Keratinocyte (primary cell): Measurements from ENCODE around the gene NPFFR2. TPM values are rescaled to one million over a fixed set of nuclear protein-coding genes. Genes with fewer than 3 reads are reported as not detected.

Experiments
- DNase-seq: peaks from one replicate; pipeline ENCODE4 v3.0.0-alpha.2; 2011; ENCODE audit warnings: low read depth, missing footprints, low spot score
- FAIRE-seq: peaks from 2 replicates; lab custom pipeline; 2011; peaks lifted over from hg19 to GRCh38; lab: Jason Lieb, UNC
- H2AFZ ChIP-seq: 2 replicates; pipeline ENCODE4 v1.6.0; 2012; ENCODE audit warnings: low read length, control low read depth, inconsistent platforms; ENCODE audit not compliant: control insufficient read depth
- H3K27ac ChIP-seq: 2 replicates; pipeline ENCODE4 v1.5.1; 2011; ENCODE audit warnings: low read length; ENCODE audit not compliant: control insufficient read depth, insufficient read depth
- H3K27me3 ChIP-seq: 3 replicates; pipeline ENCODE4 v1.6.0; 2011; ENCODE audit warnings: low read length; ENCODE audit not compliant: control insufficient read depth, insufficient read depth; ENCODE audit errors: extremely low read depth
- H3K36me3 ChIP-seq, 2 experiments: 2 replicates in 1 of 2; 3 replicates in 1 of 2; pipeline ENCODE4 v1.5.1; 2011; ENCODE audit warnings: low read length in 2 of 2, mild to moderate bottlenecking in 1 of 2; ENCODE audit not compliant: control insufficient read depth in 2 of 2, insufficient read depth in 2 of 2; ENCODE audit errors: extremely low read depth in 1 of 2
- H3K4me1 ChIP-seq: 3 replicates; pipeline ENCODE4 v1.5.1; 2011; ENCODE audit warnings: low read length; ENCODE audit not compliant: control insufficient read depth, insufficient read depth; ENCODE audit errors: extremely low read depth
- H3K4me2 ChIP-seq: 3 replicates; pipeline ENCODE4 v1.6.0; 2011; ENCODE audit warnings: low read depth, low read length; ENCODE audit not compliant: control insufficient read depth, insufficient read depth; ENCODE audit errors: extremely low read depth
- H3K4me3 ChIP-seq, 3 experiments: fragments of 200-600 bp in 1 of 3; sonication (generic) in 1 of 3; 2 replicates in 2 of 3; 3 replicates in 1 of 3; pipeline ENCODE4 v1.5.1; 2011 to 2016; ENCODE audit warnings: low read length in 3 of 3, mild to moderate bottlenecking in 3 of 3, control low read depth in 2 of 3, inconsistent platforms in 1 of 3, low read depth in 1 of 3, mixed read lengths in 1 of 3, mixed run types in 1 of 3, moderate library complexity in 1 of 3; ENCODE audit not compliant: control insufficient read depth in 2 of 3, insufficient read depth in 2 of 3; ENCODE audit errors: extremely low read depth in 1 of 3
- H3K79me2 ChIP-seq: 2 replicates; pipeline ENCODE4 v1.6.0; 2012; ENCODE audit warnings: low read length; ENCODE audit not compliant: control insufficient read depth, insufficient read depth
- H3K9ac ChIP-seq: 3 replicates; pipeline ENCODE4 v1.6.0; 2011; ENCODE audit warnings: low read length; ENCODE audit not compliant: control insufficient read depth, insufficient read depth; ENCODE audit errors: extremely low read depth
- H3K9me1 ChIP-seq: 3 replicates; pipeline ENCODE4 v1.6.0; 2011; ENCODE audit warnings: low read length; ENCODE audit not compliant: control insufficient read depth, insufficient read depth; ENCODE audit errors: extremely low read depth
- H3K9me3 ChIP-seq: 2 replicates; pipeline ENCODE4 v1.5.1; 2012; ENCODE audit warnings: low read depth, low read length; ENCODE audit not compliant: control insufficient read depth
- H4K20me1 ChIP-seq: 3 replicates; pipeline ENCODE4 v1.6.0; 2011; ENCODE audit warnings: low read length; ENCODE audit not compliant: control insufficient read depth, insufficient read depth; ENCODE audit errors: extremely low read depth
- CTCF ChIP-seq, 3 experiments: IDR thresholded peaks in 1 of 3; conservative IDR thresholded peaks in 1 of 3; optimal IDR thresholded peaks in 1 of 3; 2 replicates in 2 of 3; 3 replicates in 1 of 3; pipeline versions ENCODE3 to v1.5.1; 2011; ENCODE audit warnings: low read length in 3 of 3, mild to moderate bottlenecking in 3 of 3, moderate library complexity in 2 of 3, control low read depth in 1 of 3, inconsistent platforms in 1 of 3; ENCODE audit not compliant: insufficient read depth in 2 of 3; ENCODE audit errors: extremely low read depth in 1 of 3
- EZH2 ChIP-seq: IDR thresholded peaks from one replicate; pipeline ENCODE4 v1.6.1; 2012; ENCODE audit warnings: inconsistent platforms, mild to moderate bottlenecking, low read length, moderate library complexity
- dilution Hi-C: fragments of 300-500 bp; cut with MboI; formaldehyde crosslinking; loops from one replicate; pipeline ENCODE4 v1.7.0; 2020; ENCODE audit warnings: low sequenced_read_pairs; ENCODE audit not compliant: extremely low pct_ligation_motif_present
- polyA plus RNA-seq, 5 experiments: library from polyadenylated mRNA; depleted of rRNA in 3 of 5; stranded (reverse) in 3 of 5; stranded (forward) in 1 of 5; unstranded in 1 of 5; fragments of >200 nt; gene quantifications; 1 replicate in 1 of 5; 2 replicates in 3 of 5; 3 replicates in 1 of 5; pipeline versions ENCODE4 v1.2.1 to v1.2.3, GENCODE V29; 2011 to 2012; ENCODE audit warnings: missing spikeins in 2 of 5, low read depth in 1 of 5, low replicate concordance in 1 of 5

The NPFFR2 gene
- polyA plus RNA-seq, 1 donor (not counting 4 experiments of a cell fraction or from before 2014, with no cell fraction given) = not detected

DNA sequence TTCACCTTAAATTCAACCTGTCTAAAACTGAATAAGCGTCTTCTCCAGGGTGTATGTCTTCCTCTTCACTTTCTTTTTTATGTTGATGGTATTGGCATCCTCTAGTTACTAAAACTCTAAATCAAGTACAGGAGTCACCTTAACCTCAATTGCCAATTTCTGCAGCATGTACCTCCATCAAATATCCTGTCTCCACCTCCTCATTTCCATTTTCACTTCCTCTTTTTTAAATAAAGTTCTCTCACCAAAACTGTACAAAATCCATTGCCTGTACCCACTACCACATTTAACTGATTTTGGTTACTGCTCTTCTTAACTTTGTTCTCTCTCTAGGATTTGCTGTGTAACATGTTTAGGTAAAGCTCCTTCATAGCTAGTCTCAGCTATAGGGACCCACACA, 9.2 kb upstream of the NPFFR2 start:
- no peaks in the 10 kb centered on the region for H3K36me3 ChIP-seq
- H3K9me1 ChIP-seq = no peaks in the 10 kb centered on the region
- H3K9me3 ChIP-seq = no peaks in the 10 kb centered on the region
- no peaks in the 10 kb centered on the region for H3K27me3 ChIP-seq
- FAIRE-seq = no peak
- H4K20me1 ChIP-seq = no peaks in the 10 kb centered on the region
- no peak overlapping the region for H3K4me2 ChIP-seq
- no peak for DNase-seq
- dilution Hi-C loops = no loop called here
- no peak for TF ChIP-seq CTCF (optimal IDR thresholded peaks at IDR 0.05 in 1 of 3, IDR thresholded peaks at IDR 0.05 in 1 of 3, conservative IDR thresholded peaks at IDR 0.05 in 1 of 3; ENCODE audit: extremely low read depth in 1 of 3, insufficient read depth in 2 of 3, low read length in 3 of 3)
- H3K4me3 ChIP-seq = no peak overlapping the region
- no peak overlapping the region for H3K9ac ChIP-seq
- H3K27ac ChIP-seq = no peak overlapping the region
- no peak overlapping the region for H2AFZ ChIP-seq
- no peaks in the 10 kb centered on the region for H3K79me2 ChIP-seq
- no peaks in the 10 kb centered on the region for H3K4me1 ChIP-seq

DNA sequence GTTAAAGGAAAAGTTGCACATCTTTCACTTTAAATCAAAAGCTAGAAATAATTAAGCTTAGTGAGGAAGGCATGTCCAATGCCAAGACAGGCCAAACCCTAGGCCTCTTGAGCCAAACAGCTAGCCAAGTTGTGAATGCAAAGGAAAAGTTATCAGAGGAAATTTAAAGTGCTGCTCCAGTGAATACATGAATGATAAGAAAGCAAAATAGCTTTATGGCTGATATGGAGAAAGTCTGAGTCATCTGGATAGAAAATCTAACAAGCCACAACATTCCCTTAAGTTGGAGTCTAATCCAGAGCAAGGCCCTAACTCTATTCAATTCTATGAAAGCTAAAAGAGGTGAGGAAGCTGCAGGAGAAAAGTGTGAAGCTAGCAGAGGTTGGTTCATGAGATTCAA, 23.8 kb downstream of the NPFFR2 start:
- Histone ChIP-seq H3K9me1 (no peaks in the 10 kb centered on the region), H3K27me3 (no peaks in the 10 kb centered on the region), H3K79me2 (no peaks in the 10 kb centered on the region), H3K27ac (no peak overlapping the region), H4K20me1 (no peaks in the 10 kb centered on the region), H3K4me2 (no peak overlapping the region), H3K9ac (no peak overlapping the region), H3K36me3 (no peaks in the 10 kb centered on the region), H3K4me1 (no peaks in the 10 kb centered on the region), H2AFZ (no peak overlapping the region), H3K9me3 (no peaks in the 10 kb centered on the region), H3K4me3 (no peak overlapping the region)
- DNase-seq (no peak), FAIRE-seq (no peak)
- dilution Hi-C loops = no loop called here
- TF ChIP-seq CTCF (optimal IDR thresholded peaks at IDR 0.05 in 1 of 3, IDR thresholded peaks at IDR 0.05 in 1 of 3, conservative IDR thresholded peaks at IDR 0.05 in 1 of 3; ENCODE audit: extremely low read depth in 1 of 3, insufficient read depth in 2 of 3, low read length in 3 of 3) (no peak), EZH2 (no peak)
